ENCODE data around the gene TRAPPC13.

- TF ChIP-seq POLR2A (IDR thresholded peaks at IDR 0.05), result no peak
- TF ChIP-seq CTCF (IDR thresholded peaks at IDR 0.05), result no peak
These were observed 82.8 kb downstream of the TRAPPC13 start for GRCh38 chr5:65707663-65708062.
